GM12878 (cell line): Measurements from ENCODE around the gene KDM6A. TPM values are rescaled to one million over a fixed set of nuclear protein-coding genes. Genes with fewer than 3 reads are reported as not detected.

Experiments
- ASH2L ChIP-seq: fragments of 300-600, 200-600 bp; sonication (generic); IDR thresholded peaks from 2 replicates; pipeline ENCODE4 v1.6.1; 2017; ENCODE audit warnings: low read depth, mild to moderate bottlenecking, borderline replicate concordance
- BRCA1 ChIP-seq: IDR thresholded peaks from 2 replicates; pipeline ENCODE4 v1.6.1; 2011; ENCODE audit warnings: low read depth, low read length, improper control_type of control experiment
- CBX3 ChIP-seq: fragments of 200-600 bp; sonication (generic); IDR thresholded peaks from 2 replicates; pipeline ENCODE4 v1.6.1; 2016; ENCODE audit warnings: low read depth, borderline replicate concordance
- DPF2 ChIP-seq: fragments of 450-650 bp; IDR thresholded peaks from 2 replicates; pipeline ENCODE4 v1.6.1; 2017; ENCODE audit warnings: mild to moderate bottlenecking
- IRF4 ChIP-seq: IDR thresholded peaks from 2 replicates; pipeline ENCODE4 v1.6.1; 2011; ENCODE audit warnings: low read depth, low read length
- MXI1 ChIP-seq: fragments of 150-350 bp; IDR thresholded peaks from 2 replicates; pipeline ENCODE4 v1.6.1; 2011; ENCODE audit warnings: low read depth, mild to moderate bottlenecking, inconsistent platforms, low read length, improper control_type of control experiment
- NFXL1 ChIP-seq: fragments of 450-650 bp; IDR thresholded peaks from 2 replicates; pipeline ENCODE4 v1.6.1; 2017; ENCODE audit warnings: antibody characterized with exemption, mild to moderate bottlenecking, borderline replicate concordance
- NR2C1 ChIP-seq: fragments of 450-650 bp; IDR thresholded peaks from 2 replicates; pipeline ENCODE4 v1.6.1; 2017; ENCODE audit warnings: antibody characterized with exemption, mild to moderate bottlenecking, moderate library complexity
- NR2C2 ChIP-seq: IDR thresholded peaks from 2 replicates; pipeline ENCODE4 v1.6.1; 2011; ENCODE audit warnings: borderline replicate concordance, low read depth; ENCODE audit not compliant: control insufficient read depth, insufficient read length
- NR2F1 ChIP-seq: fragments of 450-650 bp; conservative IDR thresholded peaks from 2 replicates; pipeline ENCODE4 v1.6.1; 2017; ENCODE audit warnings: mild to moderate bottlenecking
- NRF1 ChIP-seq: conservative IDR thresholded peaks from 2 replicates; pipeline ENCODE4 v1.6.1; 2011; ENCODE audit warnings: mild to moderate bottlenecking, low read depth, low read length, improper control_type of control experiment
- SIX5 ChIP-seq: IDR thresholded peaks from 2 replicates; pipeline ENCODE4 v1.6.1; 2011; ENCODE audit warnings: mild to moderate bottlenecking, low read depth, low read length, moderate library complexity; ENCODE audit not compliant: severe bottlenecking
- SMAD1 ChIP-seq: fragments of 450-650 bp; IDR thresholded peaks from 2 replicates; pipeline ENCODE4 v1.6.1; 2018; ENCODE audit warnings: mild to moderate bottlenecking, low read depth; ENCODE audit not compliant: partially characterized antibody
- SMARCA5 ChIP-seq: fragments of 450-650 bp; IDR thresholded peaks from 2 replicates; pipeline ENCODE4 v1.6.1; 2017; ENCODE audit warnings: mild to moderate bottlenecking
- SMC3 ChIP-seq: IDR thresholded peaks from 2 replicates; pipeline ENCODE4 v1.6.1; 2011; ENCODE audit warnings: low read length, improper control_type of control experiment, borderline replicate concordance
- SREBF2 ChIP-seq: IDR thresholded peaks from 2 replicates; pipeline ENCODE4 v1.6.1; 2012; ENCODE audit warnings: mild to moderate bottlenecking, low read length
- ZNF274 ChIP-seq: IDR thresholded peaks from one replicate; pipeline ENCODE4 v1.8.0; 2011; ENCODE audit not compliant: insufficient read length, insufficient read depth
- ZSCAN29 ChIP-seq: fragments of 450-650 bp; IDR thresholded peaks from 2 replicates; pipeline ENCODE4 v1.6.1; 2017; ENCODE audit warnings: mild to moderate bottlenecking, moderate library complexity
- ZZZ3 ChIP-seq: IDR thresholded peaks from 2 replicates; pipeline ENCODE4 v1.6.1; 2011; ENCODE audit warnings: low read depth; ENCODE audit not compliant: control insufficient read depth, insufficient read length
- polyA plus RNA-seq, 11 experiments: library from polyadenylated mRNA; depleted of rRNA in 4 of 11; unstranded in 6 of 11; stranded (reverse) in 5 of 11; fragments of >200 nt; fragmentation: Nextera tagmentation in 4 of 11; fragmentation: Illumina TruSeq in 1 of 11; extraction: Ambion mirVana in 4 of 11; extraction: Trizol in 1 of 11; gene quantifications; 1 replicate in 1 of 11; 2 replicates in 10 of 11; pipeline versions ENCODE4 v1.2.1 to v1.2.3, GENCODE V29; 2011 to 2016; ENCODE audit warnings: inconsistent platforms in 2 of 11, missing spikeins in 2 of 11, low read depth in 1 of 11
- total RNA-seq, 4 experiments: library from RNA; depleted of rRNA in 3 of 4; stranded (reverse); fragments of >200 nt in 3 of 4; fragmentation: Illumina TruSeq in 1 of 4; extraction: Trizol in 1 of 4; gene quantifications; 2 replicates each; pipeline versions ENCODE4 v1.2.1 to v1.2.3, GENCODE V29; 2013 to 2021
- TF ChIP-seq, protein P1 (sequence below): IDR thresholded peaks from 2 replicates; pipeline ENCODE4 v1.6.1; 2011; ENCODE audit warnings: borderline replicate concordance, low read depth, mild to moderate bottlenecking, moderate library complexity, low read length; ENCODE audit not compliant: insufficient read depth, poor library complexity, severe bottlenecking
- TF ChIP-seq, protein P2 (sequence below): fragments of 450-650 bp; IDR thresholded peaks from 2 replicates; pipeline ENCODE4 v1.6.1; 2016; ENCODE audit warnings: mild to moderate bottlenecking
- TF ChIP-seq, protein P3 (sequence below): IDR thresholded peaks from 2 replicates; pipeline ENCODE4 v1.6.1; 2011; ENCODE audit warnings: low read depth, mild to moderate bottlenecking, low read length, moderate library complexity, borderline replicate concordance; ENCODE audit errors: extremely low read depth
- TF ChIP-seq, protein P4 (sequence below): fragments of 450-650 bp; formaldehyde crosslinking; IDR thresholded peaks from 2 replicates; pipeline ENCODE4 v1.4.0; 2022; ENCODE audit warnings: mild to moderate bottlenecking, moderate library complexity
- TF ChIP-seq, protein P5 (sequence below): IDR thresholded peaks from 2 replicates; pipeline ENCODE4 v1.6.1; 2012; ENCODE audit warnings: low read depth, low read length, improper control_type of control experiment

KDM6A gene
- total and polyA plus RNA-seq, 10 of the 15 experiments (the other 5 are each of a cell fraction or from before 2014, with no cell fraction given), result 7.9 to 29.0 (median 20.4) TPM

DNA sequence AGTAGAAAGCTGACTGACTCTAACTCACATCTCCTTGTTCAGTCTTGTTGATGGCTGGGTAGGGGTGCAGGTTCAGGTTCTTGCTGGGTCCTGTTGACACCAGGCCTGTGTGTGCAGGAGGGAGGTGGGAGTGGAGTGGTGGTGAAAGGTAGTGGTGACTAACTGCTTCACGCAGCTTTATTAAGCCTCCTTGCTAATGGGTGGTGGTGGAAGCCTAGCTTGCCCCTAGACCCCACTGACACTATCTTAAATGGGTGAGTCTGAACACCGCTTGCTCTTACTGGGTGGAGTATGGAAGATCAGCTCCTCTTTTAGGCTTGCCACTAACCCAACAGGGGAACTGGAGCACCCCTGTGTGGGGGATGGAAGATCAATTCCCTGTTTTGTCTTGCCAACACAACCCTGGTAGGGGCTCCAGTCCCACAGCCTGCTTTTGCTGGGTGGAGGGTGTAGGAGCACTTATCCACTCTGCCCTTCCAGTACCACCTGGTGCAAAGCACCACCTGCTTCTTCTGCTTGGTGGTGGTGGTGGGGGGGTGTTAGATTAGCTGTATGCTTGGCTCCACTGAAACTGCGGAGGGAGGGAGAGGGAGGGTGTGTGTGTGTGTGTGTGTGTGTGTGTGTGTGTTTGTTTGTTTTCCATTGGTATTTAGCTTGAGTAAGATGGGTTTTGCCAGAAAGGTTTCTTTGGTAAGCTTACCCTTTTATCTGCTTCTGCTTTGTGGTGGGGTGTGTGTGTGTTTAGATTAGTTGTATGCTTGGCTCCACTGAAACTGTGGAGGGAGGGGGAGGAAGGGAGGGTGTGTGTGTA lies 25.6 kb downstream of the KDM6A start (continued):
- TF ChIP-seq ASH2L (no peak), NR2C2 (no peak), NR2F1 (no peak), NFXL1 (no peak), NR2C1 (no peak), IRF4 (no peak), SMC3 (no peak), ZSCAN29 (no peak), CBX3 (no peak), ZZZ3 (no peak), BRCA1 (no peak), DPF2 (no peak), MXI1 (no peak), SMAD1 (no peak), NRF1 (no peak), SMARCA5 (no peak), SIX5 (no peak), SREBF2 (no peak), ZNF274 (no peak)
- TF ChIP-seq, protein P1, sequence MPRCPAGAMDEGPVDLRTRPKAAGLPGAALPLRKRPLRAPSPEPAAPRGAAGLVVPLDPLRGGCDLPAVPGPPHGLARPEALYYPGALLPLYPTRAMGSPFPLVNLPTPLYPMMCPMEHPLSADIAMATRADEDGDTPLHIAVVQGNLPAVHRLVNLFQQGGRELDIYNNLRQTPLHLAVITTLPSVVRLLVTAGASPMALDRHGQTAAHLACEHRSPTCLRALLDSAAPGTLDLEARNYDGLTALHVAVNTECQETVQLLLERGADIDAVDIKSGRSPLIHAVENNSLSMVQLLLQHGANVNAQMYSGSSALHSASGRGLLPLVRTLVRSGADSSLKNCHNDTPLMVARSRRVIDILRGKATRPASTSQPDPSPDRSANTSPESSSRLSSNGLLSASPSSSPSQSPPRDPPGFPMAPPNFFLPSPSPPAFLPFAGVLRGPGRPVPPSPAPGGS, result no peak
- TF ChIP-seq, protein P2, sequence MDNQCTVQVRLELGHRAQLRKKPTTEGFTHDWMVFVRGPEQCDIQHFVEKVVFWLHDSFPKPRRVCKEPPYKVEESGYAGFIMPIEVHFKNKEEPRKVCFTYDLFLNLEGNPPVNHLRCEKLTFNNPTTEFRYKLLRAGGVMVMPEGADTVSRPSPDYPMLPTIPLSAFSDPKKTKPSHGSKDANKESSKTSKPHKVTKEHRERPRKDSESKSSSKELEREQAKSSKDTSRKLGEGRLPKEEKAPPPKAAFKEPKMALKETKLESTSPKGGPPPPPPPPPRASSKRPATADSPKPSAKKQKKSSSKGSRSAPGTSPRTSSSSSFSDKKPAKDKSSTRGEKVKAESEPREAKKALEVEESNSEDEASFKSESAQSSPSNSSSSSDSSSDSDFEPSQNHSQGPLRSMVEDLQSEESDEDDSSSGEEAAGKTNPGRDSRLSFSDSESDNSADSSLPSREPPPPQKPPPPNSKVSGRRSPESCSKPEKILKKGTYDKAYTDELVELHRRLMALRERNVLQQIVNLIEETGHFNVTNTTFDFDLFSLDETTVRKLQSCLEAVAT, result peak; percentile 87; the same call in 1 of the 2 replicates
- TF ChIP-seq, protein P3, sequence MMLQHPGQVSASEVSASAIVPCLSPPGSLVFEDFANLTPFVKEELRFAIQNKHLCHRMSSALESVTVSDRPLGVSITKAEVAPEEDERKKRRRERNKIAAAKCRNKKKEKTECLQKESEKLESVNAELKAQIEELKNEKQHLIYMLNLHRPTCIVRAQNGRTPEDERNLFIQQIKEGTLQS, result no peak
- TF ChIP-seq, protein P4, sequence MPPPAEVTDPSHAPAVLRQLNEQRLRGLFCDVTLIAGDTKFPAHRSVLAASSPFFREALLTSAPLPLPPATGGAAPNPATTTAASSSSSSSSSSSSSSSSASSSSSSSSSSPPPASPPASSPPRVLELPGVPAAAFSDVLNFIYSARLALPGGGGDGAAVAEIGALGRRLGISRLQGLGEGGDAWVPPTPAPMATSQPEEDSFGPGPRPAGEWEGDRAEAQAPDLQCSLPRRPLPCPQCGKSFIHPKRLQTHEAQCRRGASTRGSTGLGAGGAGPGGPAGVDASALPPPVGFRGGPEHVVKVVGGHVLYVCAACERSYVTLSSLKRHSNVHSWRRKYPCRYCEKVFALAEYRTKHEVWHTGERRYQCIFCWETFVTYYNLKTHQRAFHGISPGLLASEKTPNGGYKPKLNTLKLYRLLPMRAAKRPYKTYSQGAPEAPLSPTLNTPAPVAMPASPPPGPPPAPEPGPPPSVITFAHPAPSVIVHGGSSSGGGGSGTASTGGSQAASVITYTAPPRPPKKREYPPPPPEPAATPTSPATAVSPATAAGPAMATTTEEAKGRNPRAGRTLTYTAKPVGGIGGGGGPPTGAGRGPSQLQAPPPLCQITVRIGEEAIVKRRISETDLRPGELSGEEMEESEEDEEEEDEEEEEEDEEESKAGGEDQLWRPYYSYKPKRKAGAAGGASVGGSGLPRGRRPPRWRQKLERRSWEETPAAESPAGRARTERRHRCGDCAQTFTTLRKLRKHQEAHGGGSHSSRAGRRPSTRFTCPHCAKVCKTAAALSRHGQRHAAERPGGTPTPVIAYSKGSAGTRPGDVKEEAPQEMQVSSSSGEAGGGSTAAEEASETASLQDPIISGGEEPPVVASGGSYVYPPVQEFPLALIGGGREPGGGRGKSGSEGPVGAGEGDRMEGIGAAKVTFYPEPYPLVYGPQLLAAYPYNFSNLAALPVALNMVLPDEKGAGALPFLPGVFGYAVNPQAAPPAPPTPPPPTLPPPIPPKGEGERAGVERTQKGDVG (CRISPR knock-in tag), result no peak
- TF ChIP-seq, protein P5, sequence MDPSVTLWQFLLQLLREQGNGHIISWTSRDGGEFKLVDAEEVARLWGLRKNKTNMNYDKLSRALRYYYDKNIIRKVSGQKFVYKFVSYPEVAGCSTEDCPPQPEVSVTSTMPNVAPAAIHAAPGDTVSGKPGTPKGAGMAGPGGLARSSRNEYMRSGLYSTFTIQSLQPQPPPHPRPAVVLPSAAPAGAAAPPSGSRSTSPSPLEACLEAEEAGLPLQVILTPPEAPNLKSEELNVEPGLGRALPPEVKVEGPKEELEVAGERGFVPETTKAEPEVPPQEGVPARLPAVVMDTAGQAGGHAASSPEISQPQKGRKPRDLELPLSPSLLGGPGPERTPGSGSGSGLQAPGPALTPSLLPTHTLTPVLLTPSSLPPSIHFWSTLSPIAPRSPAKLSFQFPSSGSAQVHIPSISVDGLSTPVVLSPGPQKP, result no peak
